ENCODE measurements around the gene IGF2BP2.

IGF2BP2 gene

DNA sequence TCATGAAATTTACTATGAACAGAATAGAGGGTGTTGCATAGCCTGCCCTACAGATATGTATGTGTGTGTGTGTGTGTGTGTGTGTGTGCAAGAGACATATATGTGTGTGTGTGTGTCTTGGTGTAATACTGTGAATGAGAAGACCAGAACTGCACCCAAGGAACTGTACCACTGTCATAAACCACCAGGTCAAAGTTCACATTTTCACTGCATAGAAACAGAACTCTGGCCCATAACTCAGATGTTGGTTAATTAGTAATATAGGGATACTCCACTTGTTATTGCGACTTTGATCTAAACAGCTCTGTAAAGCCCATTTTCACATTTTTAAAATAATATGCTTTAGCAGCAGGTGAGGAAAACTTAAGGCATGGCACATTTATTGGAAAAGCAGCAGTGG is 111.8 kb downstream of the IGF2BP2 start:
- TF ChIP-seq, protein P1, sequence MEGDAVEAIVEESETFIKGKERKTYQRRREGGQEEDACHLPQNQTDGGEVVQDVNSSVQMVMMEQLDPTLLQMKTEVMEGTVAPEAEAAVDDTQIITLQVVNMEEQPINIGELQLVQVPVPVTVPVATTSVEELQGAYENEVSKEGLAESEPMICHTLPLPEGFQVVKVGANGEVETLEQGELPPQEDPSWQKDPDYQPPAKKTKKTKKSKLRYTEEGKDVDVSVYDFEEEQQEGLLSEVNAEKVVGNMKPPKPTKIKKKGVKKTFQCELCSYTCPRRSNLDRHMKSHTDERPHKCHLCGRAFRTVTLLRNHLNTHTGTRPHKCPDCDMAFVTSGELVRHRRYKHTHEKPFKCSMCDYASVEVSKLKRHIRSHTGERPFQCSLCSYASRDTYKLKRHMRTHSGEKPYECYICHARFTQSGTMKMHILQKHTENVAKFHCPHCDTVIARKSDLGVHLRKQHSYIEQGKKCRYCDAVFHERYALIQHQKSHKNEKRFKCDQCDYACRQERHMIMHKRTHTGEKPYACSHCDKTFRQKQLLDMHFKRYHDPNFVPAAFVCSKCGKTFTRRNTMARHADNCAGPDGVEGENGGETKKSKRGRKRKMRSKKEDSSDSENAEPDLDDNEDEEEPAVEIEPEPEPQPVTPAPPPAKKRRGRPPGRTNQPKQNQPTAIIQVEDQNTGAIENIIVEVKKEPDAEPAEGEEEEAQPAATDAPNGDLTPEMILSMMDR (IDR thresholded peaks at IDR 0.05; ENCODE audit: insufficient read depth, missing control alignments) = no peak
- FAIRE-seq (no peak), DNase-seq (ENCODE audit: insufficient read length, low spot score) (no peak)

DNA sequence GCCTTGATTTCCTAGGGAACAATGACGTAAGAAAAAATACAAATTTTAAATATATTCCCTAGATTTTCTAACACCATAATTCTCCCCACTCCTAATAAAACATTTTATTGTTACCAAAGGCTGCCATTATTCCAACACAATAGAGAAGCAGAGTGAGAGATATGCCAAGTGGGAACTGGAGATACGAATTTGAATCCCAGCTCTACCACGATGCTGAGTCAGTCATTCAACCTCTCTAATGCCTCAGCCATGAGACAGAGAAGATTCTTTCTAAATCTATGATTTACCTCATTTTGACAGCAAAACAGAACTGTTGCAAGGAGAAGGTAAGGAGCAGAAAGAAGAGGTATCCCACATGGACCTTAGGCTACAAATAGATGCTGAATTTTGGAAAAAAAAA is 112.5 kb downstream of the IGF2BP2 start:
- TF ChIP-seq, protein P1 (IDR thresholded peaks at IDR 0.05; ENCODE audit: insufficient read depth, missing control alignments) = no peak
- FAIRE-seq (no peak), DNase-seq (ENCODE audit: insufficient read length, low spot score) (no peak)

GRCh38 chr3:185711255-185711870 is 113.5 kb downstream of the IGF2BP2 start:
- DNase-seq (ENCODE audit: insufficient read length, low spot score) (no peak), FAIRE-seq (no peak)
- TF ChIP-seq, protein P1 (IDR thresholded peaks at IDR 0.05; ENCODE audit: insufficient read depth, missing control alignments) = no peak

- TF ChIP-seq, protein P1 (IDR thresholded peaks at IDR 0.05; ENCODE audit: insufficient read depth, missing control alignments) = no peak
- no peak for DNase-seq (ENCODE audit: insufficient read length, low spot score)
Measured at GRCh38 chr3:185709251-185709955, 115.4 kb downstream of the IGF2BP2 start.

GRCh38 chr3:185708392-185708791 is 116.5 kb downstream of the IGF2BP2 start:
- TF ChIP-seq, protein P1 (IDR thresholded peaks at IDR 0.05; ENCODE audit: insufficient read depth, missing control alignments) = no peak
- DNase-seq (ENCODE audit: insufficient read length, low spot score) (no peak), FAIRE-seq (no peak)

More at GRCh38 chr3:185709251-185709955, 115.4 kb downstream of the IGF2BP2 start:
- FAIRE-seq = no peak

GRCh38 chr3:185705498-185705897 is 119.3 kb downstream of the IGF2BP2 start:
- TF ChIP-seq, protein P1 (IDR thresholded peaks at IDR 0.05; ENCODE audit: insufficient read depth, missing control alignments) = no peak
- no peak for DNase-seq (ENCODE audit: insufficient read length, low spot score)
- no peak for FAIRE-seq

Data from D721Med (cell line).